Neural cell (in vitro differentiated cells): ENCODE results near the gene GTPBP4.

ENCODE experiments used
- MXI1 ChIP-seq: fragments of 450-650 bp; conservative IDR thresholded peaks from 2 replicates; pipeline ENCODE4 v1.6.1; 2014; ENCODE audit warnings: antibody characterized with exemption, mild to moderate bottlenecking; ENCODE audit not compliant: poor library complexity, severe bottlenecking
- POLR2AphosphoS5 ChIP-seq: IDR thresholded peaks from 2 replicates; pipeline ENCODE4 v1.6.1; 2012
- RAD21 ChIP-seq: fragments of 450-650 bp; conservative IDR thresholded peaks from 2 replicates; pipeline ENCODE4 v1.6.1; 2014; ENCODE audit warnings: antibody characterized with exemption, mild to moderate bottlenecking, moderate library complexity
- TAF1 ChIP-seq: IDR thresholded peaks from 2 replicates; pipeline ENCODE4 v1.6.1; 2012; ENCODE audit warnings: low read depth
- TF ChIP-seq, protein P1 (sequence below): fragments of 450-650 bp; IDR thresholded peaks from 2 replicates; pipeline ENCODE4 v1.5.1; 2014; ENCODE audit warnings: antibody characterized with exemption, mild to moderate bottlenecking, moderate library complexity; ENCODE audit not compliant: poor library complexity, severe bottlenecking
- TF ChIP-seq, protein P2 (sequence below): IDR thresholded peaks from 2 replicates; pipeline ENCODE4 v1.6.1; 2012; ENCODE audit warnings: borderline replicate concordance

DNA sequence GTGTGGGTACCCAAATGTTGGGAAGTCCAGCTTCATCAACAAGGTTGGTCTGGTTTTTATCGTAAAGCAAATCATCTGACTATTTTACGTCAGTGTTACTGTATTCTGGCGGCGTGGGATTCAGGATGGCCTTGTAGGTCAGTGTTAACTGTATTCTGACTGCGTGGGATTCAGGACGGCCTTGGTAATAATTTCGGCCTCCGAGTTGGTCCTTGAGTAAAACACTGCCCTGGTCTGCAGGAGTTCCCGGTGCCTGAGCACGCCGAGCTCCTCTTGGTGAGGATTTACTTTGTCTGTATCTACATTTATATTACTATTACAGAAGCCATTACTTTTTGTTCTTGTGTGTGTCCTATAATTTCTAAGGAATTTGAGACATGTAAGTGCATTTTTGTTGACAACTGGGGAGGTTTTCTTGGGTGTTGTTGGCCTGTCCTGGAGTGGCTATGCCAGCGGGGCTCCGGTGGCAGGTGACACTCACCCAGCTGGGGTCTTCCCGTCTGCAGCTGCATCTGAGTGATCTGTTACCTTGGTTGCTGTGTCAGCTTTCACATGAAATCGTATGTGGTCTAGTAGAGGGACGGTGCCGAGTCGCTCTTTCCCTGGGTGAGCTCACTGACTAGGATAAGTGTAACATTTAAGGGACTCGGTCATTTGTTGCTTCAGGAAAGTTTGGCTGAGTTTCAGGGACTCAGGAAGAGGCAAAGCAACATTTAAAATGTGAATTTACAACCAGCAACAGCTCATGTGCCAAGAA is 9.2 kb downstream of the GTPBP4 start:
- TF ChIP-seq, protein P1, sequence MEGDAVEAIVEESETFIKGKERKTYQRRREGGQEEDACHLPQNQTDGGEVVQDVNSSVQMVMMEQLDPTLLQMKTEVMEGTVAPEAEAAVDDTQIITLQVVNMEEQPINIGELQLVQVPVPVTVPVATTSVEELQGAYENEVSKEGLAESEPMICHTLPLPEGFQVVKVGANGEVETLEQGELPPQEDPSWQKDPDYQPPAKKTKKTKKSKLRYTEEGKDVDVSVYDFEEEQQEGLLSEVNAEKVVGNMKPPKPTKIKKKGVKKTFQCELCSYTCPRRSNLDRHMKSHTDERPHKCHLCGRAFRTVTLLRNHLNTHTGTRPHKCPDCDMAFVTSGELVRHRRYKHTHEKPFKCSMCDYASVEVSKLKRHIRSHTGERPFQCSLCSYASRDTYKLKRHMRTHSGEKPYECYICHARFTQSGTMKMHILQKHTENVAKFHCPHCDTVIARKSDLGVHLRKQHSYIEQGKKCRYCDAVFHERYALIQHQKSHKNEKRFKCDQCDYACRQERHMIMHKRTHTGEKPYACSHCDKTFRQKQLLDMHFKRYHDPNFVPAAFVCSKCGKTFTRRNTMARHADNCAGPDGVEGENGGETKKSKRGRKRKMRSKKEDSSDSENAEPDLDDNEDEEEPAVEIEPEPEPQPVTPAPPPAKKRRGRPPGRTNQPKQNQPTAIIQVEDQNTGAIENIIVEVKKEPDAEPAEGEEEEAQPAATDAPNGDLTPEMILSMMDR: no peak
- TF ChIP-seq POLR2AphosphoS5: no peak
- TF ChIP-seq, protein P2, sequence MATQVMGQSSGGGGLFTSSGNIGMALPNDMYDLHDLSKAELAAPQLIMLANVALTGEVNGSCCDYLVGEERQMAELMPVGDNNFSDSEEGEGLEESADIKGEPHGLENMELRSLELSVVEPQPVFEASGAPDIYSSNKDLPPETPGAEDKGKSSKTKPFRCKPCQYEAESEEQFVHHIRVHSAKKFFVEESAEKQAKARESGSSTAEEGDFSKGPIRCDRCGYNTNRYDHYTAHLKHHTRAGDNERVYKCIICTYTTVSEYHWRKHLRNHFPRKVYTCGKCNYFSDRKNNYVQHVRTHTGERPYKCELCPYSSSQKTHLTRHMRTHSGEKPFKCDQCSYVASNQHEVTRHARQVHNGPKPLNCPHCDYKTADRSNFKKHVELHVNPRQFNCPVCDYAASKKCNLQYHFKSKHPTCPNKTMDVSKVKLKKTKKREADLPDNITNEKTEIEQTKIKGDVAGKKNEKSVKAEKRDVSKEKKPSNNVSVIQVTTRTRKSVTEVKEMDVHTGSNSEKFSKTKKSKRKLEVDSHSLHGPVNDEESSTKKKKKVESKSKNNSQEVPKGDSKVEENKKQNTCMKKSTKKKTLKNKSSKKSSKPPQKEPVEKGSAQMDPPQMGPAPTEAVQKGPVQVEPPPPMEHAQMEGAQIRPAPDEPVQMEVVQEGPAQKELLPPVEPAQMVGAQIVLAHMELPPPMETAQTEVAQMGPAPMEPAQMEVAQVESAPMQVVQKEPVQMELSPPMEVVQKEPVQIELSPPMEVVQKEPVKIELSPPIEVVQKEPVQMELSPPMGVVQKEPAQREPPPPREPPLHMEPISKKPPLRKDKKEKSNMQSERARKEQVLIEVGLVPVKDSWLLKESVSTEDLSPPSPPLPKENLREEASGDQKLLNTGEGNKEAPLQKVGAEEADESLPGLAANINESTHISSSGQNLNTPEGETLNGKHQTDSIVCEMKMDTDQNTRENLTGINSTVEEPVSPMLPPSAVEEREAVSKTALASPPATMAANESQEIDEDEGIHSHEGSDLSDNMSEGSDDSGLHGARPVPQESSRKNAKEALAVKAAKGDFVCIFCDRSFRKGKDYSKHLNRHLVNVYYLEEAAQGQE: no peak
- TF ChIP-seq TAF1: no peak
- no peak for TF ChIP-seq RAD21
- TF ChIP-seq MXI1: no peak
